ENCODE measurements around the gene PTMS.
"Not testable (repeated sequence)": the region's sequence is repeated elsewhere in the genome, so short reads cannot be mapped to it uniquely, and the experiment has no call there.

PTMS gene

GRCh38 chr12:6742080-6742479 is 24.1 kb upstream of the PTMS start:
- H3K4ac ChIP-seq (ENCODE audit: low read length); H2BK5ac ChIP-seq (ENCODE audit: low read length); H3K27me3 ChIP-seq (ENCODE audit: control insufficient read depth in 3 of 3, insufficient read depth in 3 of 3, low read depth in 1 of 3, low read length in 3 of 3); H3K4me3 ChIP-seq (ENCODE audit: low read length in 2 of 2); H3K9ac ChIP-seq (ENCODE audit: low read depth, low read length, poor library complexity); H3K18ac ChIP-seq (ENCODE audit: low read length); H3K14ac ChIP-seq (ENCODE audit: low read length); H2BK15ac ChIP-seq (ENCODE audit: low read length); H3K4me1 ChIP-seq (ENCODE audit: control insufficient read depth in 2 of 2, insufficient read depth in 1 of 2, low read depth in 1 of 2, low read length in 2 of 2); H2BK12ac ChIP-seq (ENCODE audit: low read length); H4K8ac ChIP-seq (ENCODE audit: low read depth, low read length); H3K4me2 ChIP-seq (ENCODE audit: insufficient read depth, low read length, poor library complexity, severe bottlenecking); H2AK5ac ChIP-seq (ENCODE audit: low read depth, low read length); H3K23ac ChIP-seq (ENCODE audit: low read depth, low read length, poor library complexity); H3K79me1 ChIP-seq (ENCODE audit: low read depth, low read length); H3K9me3 ChIP-seq (replicated peaks in 1 of 2; ENCODE audit: control insufficient read depth in 2 of 2, insufficient read depth in 1 of 2, low read depth in 1 of 2, low read length in 2 of 2); H2AFZ ChIP-seq (ENCODE audit: low read length); H3K27ac ChIP-seq (replicated peaks; ENCODE audit: low read length); DNase-seq (ENCODE audit: low spot score); H4K91ac ChIP-seq (ENCODE audit: low read depth, low read length, poor library complexity); H2BK120ac ChIP-seq (ENCODE audit: low read depth, low read length): not testable (repeated sequence)
- peaks cover 12 to 15% of the 10 kb centered on the region in 2 donors for H3K36me3 ChIP-seq (replicated peaks in 1 of 2; ENCODE audit: control insufficient read depth in 2 of 2, insufficient read depth in 2 of 2, low read length in 2 of 2)
- no CpG with 5 or more reads among the region's 12 CpGs for WGBS, 2 donors (ENCODE audit: extremely low coverage in 2 of 2, insufficient read length in 2 of 2, insufficient replicate concordance in 1 of 2)

- no peak overlapping the region for H3K27ac ChIP-seq (replicated peaks; ENCODE audit: low read length)
- WGBS, 2 donors (ENCODE audit: extremely low coverage in 2 of 2, insufficient read length in 2 of 2, insufficient replicate concordance in 1 of 2) = no CpG with 5 or more reads among the region's 3 CpGs
Observed at GRCh38 chr12:6742834-6743233, 23.3 kb upstream of the PTMS start.

GRCh38 chr12:6743300-6743699 is 22.9 kb upstream of the PTMS start:
- peaks cover 23 to 27% of the 10 kb centered on the region in 2 donors for H3K36me3 ChIP-seq (replicated peaks in 1 of 2; ENCODE audit: control insufficient read depth in 2 of 2, insufficient read depth in 2 of 2, low read length in 2 of 2)
- H3K9me3 ChIP-seq (replicated peaks in 1 of 2; ENCODE audit: control insufficient read depth in 2 of 2, insufficient read depth in 1 of 2, low read depth in 1 of 2, low read length in 2 of 2); DNase-seq (ENCODE audit: low spot score); H4K8ac ChIP-seq (ENCODE audit: low read depth, low read length); H4K91ac ChIP-seq (ENCODE audit: low read depth, low read length, poor library complexity); H2BK5ac ChIP-seq (ENCODE audit: low read length); H3K9ac ChIP-seq (ENCODE audit: low read depth, low read length, poor library complexity); H3K4me2 ChIP-seq (ENCODE audit: insufficient read depth, low read length, poor library complexity, severe bottlenecking); H2BK120ac ChIP-seq (ENCODE audit: low read depth, low read length); H2AK5ac ChIP-seq (ENCODE audit: low read depth, low read length); H2BK15ac ChIP-seq (ENCODE audit: low read length); H2BK12ac ChIP-seq (ENCODE audit: low read length); H3K14ac ChIP-seq (ENCODE audit: low read length); H3K18ac ChIP-seq (ENCODE audit: low read length); H3K27me3 ChIP-seq (ENCODE audit: control insufficient read depth in 3 of 3, insufficient read depth in 3 of 3, low read depth in 1 of 3, low read length in 3 of 3); H3K23ac ChIP-seq (ENCODE audit: low read depth, low read length, poor library complexity); H3K79me1 ChIP-seq (ENCODE audit: low read depth, low read length); H3K4me1 ChIP-seq (ENCODE audit: control insufficient read depth in 2 of 2, insufficient read depth in 1 of 2, low read depth in 1 of 2, low read length in 2 of 2); H3K4ac ChIP-seq (ENCODE audit: low read length); H2AFZ ChIP-seq (ENCODE audit: low read length); H3K27ac ChIP-seq (replicated peaks; ENCODE audit: low read length); H3K4me3 ChIP-seq (ENCODE audit: low read length in 2 of 2): not testable (repeated sequence)
- no CpG with 5 or more reads among the region's 7 CpGs for WGBS, 2 donors (ENCODE audit: extremely low coverage in 2 of 2, insufficient read length in 2 of 2, insufficient replicate concordance in 1 of 2)

More at GRCh38 chr12:6742834-6743233, 23.3 kb upstream of the PTMS start:
- no peak overlapping the region for H3K4me3 ChIP-seq (ENCODE audit: low read length in 2 of 2)
- no peak overlapping the region for H3K14ac ChIP-seq (ENCODE audit: low read length)
- H2BK120ac ChIP-seq (ENCODE audit: low read depth, low read length) = no peak overlapping the region
- no peak overlapping the region for H2AK5ac ChIP-seq (ENCODE audit: low read depth, low read length)
- peaks cover 19 to 22% of the 10 kb centered on the region in 2 donors for H3K36me3 ChIP-seq (replicated peaks in 1 of 2; ENCODE audit: control insufficient read depth in 2 of 2, insufficient read depth in 2 of 2, low read length in 2 of 2)
- H3K27me3 ChIP-seq (ENCODE audit: control insufficient read depth in 3 of 3, insufficient read depth in 3 of 3, low read depth in 1 of 3, low read length in 3 of 3) = no peaks in the 10 kb centered on the region
- no peak overlapping the region for H4K91ac ChIP-seq (ENCODE audit: low read depth, low read length, poor library complexity)
- no peak overlapping the region for H3K4ac ChIP-seq (ENCODE audit: low read length)
- no peak overlapping the region for H2BK5ac ChIP-seq (ENCODE audit: low read length)
- H3K9ac ChIP-seq (ENCODE audit: low read depth, low read length, poor library complexity) = no peak overlapping the region
- no peak for DNase-seq (ENCODE audit: low spot score)
- H2BK12ac ChIP-seq (ENCODE audit: low read length) = no peak overlapping the region
- H3K4me1 ChIP-seq (ENCODE audit: control insufficient read depth in 2 of 2, insufficient read depth in 1 of 2, low read depth in 1 of 2, low read length in 2 of 2) = peaks cover 3 to 4% of the 10 kb centered on the region in 2 donors
- H3K4me2 ChIP-seq (ENCODE audit: insufficient read depth, low read length, poor library complexity, severe bottlenecking) = no peak overlapping the region
- H3K23ac ChIP-seq (ENCODE audit: low read depth, low read length, poor library complexity) = no peak overlapping the region
- no peaks in the 10 kb centered on the region for H3K79me1 ChIP-seq (ENCODE audit: low read depth, low read length)
- no peak overlapping the region for H2BK15ac ChIP-seq (ENCODE audit: low read length)
- H2AFZ ChIP-seq (ENCODE audit: low read length) = no peak overlapping the region
- no peak overlapping the region for H3K18ac ChIP-seq (ENCODE audit: low read length)
- no peak overlapping the region for H4K8ac ChIP-seq (ENCODE audit: low read depth, low read length)
- no peaks in the 10 kb centered on the region for H3K9me3 ChIP-seq (replicated peaks in 1 of 2; ENCODE audit: control insufficient read depth in 2 of 2, insufficient read depth in 1 of 2, low read depth in 1 of 2, low read length in 2 of 2)

GRCh38 chr12:6745741-6746525 is 20.2 kb upstream of the PTMS start:
- H3K23ac ChIP-seq (ENCODE audit: low read depth, low read length, poor library complexity) = no peak overlapping the region
- H3K9me3 ChIP-seq (replicated peaks in 1 of 2; ENCODE audit: control insufficient read depth in 2 of 2, insufficient read depth in 1 of 2, low read depth in 1 of 2, low read length in 2 of 2) = no peaks in the 10 kb centered on the region
- H3K18ac ChIP-seq (ENCODE audit: low read length) = no peak overlapping the region
- no peak overlapping the region for H2BK120ac ChIP-seq (ENCODE audit: low read depth, low read length)
- no peak overlapping the region for H3K27ac ChIP-seq (replicated peaks; ENCODE audit: low read length)
- H3K14ac ChIP-seq (ENCODE audit: low read length) = no peak overlapping the region
- H4K91ac ChIP-seq (ENCODE audit: low read depth, low read length, poor library complexity) = no peak overlapping the region
- no peak overlapping the region for H3K4ac ChIP-seq (ENCODE audit: low read length)
- no peak for DNase-seq (ENCODE audit: low spot score)
- H3K36me3 ChIP-seq (replicated peaks in 1 of 2; ENCODE audit: control insufficient read depth in 2 of 2, insufficient read depth in 2 of 2, low read length in 2 of 2) = peaks cover 43 to 53% of the 10 kb centered on the region in 2 donors
- H3K4me2 ChIP-seq (ENCODE audit: insufficient read depth, low read length, poor library complexity, severe bottlenecking) = no peak overlapping the region
- WGBS, 2 donors (ENCODE audit: extremely low coverage in 2 of 2, insufficient read length in 2 of 2, insufficient replicate concordance in 1 of 2) = no CpG with 5 or more reads among the region's 13 CpGs
- no peak overlapping the region for H2BK5ac ChIP-seq (ENCODE audit: low read length)
- H3K27me3 ChIP-seq (ENCODE audit: control insufficient read depth in 3 of 3, insufficient read depth in 3 of 3, low read depth in 1 of 3, low read length in 3 of 3) = no peaks in the 10 kb centered on the region
- no peak overlapping the region for H3K4me3 ChIP-seq (ENCODE audit: low read length in 2 of 2)
- no peak overlapping the region for H3K9ac ChIP-seq (ENCODE audit: low read depth, low read length, poor library complexity)
- no peak overlapping the region for H2AFZ ChIP-seq (ENCODE audit: low read length)
- H2AK5ac ChIP-seq (ENCODE audit: low read depth, low read length) = no peak overlapping the region
- no peak overlapping the region for H2BK12ac ChIP-seq (ENCODE audit: low read length)
- H2BK15ac ChIP-seq (ENCODE audit: low read length) = no peak overlapping the region
- no peak overlapping the region for H4K8ac ChIP-seq (ENCODE audit: low read depth, low read length)
- peaks cover 3 to 4% of the 10 kb centered on the region in 2 donors for H3K4me1 ChIP-seq (ENCODE audit: control insufficient read depth in 2 of 2, insufficient read depth in 1 of 2, low read depth in 1 of 2, low read length in 2 of 2)
- no peaks in the 10 kb centered on the region for H3K79me1 ChIP-seq (ENCODE audit: low read depth, low read length)

All from neuronal stem cell (in vitro differentiated cells).